GM12878 (cell line): ENCODE results near the gene FUT6. TPM values are rescaled to one million over a fixed set of nuclear protein-coding genes. Genes with fewer than 3 reads are reported as not detected.

Experiments
- ATAC-seq: fragments of 200-7000 bp; cut with Tn5 transposase; 3 replicates; pipeline ENCODE4 v1.9.1; 2020; ENCODE audit warnings: mild to moderate bottlenecking, moderate library complexity
- BruUV-seq: library from RNA; stranded (reverse); fragments of 400-500 nt; replicated peaks from 2 replicates; lab custom pipeline; 2021; lab: Mats Ljungman, UMichigan
- CTCF ChIA-PET: fragments of 300-600 bp; sonication (Branson Sonifier 250); formaldehyde crosslinking; extraction: SDS; loops from one replicate; lab custom pipeline; 2021; ENCODE audit warnings: inconsistent platforms; lab: Yijun Ruan, JAX
- POLR2A ChIA-PET: fragments of 350-600 bp; formaldehyde crosslinking; extraction: SDS; loops from one replicate; lab custom pipeline; 2021; ENCODE audit warnings: inconsistent platforms; lab: Charles Lee
- RAD21 ChIA-PET: fragments of 300-600 bp; sonication (Branson Sonifier 250); formaldehyde crosslinking; loops from one replicate; lab custom pipeline; 2023; ENCODE audit warnings: antibody characterized with exemption; ENCODE audit not compliant: unreplicated experiment; lab: Charles Lee
- SMC1A ChIA-PET: fragments of 300-600 bp; sonication (Branson Sonifier 250); formaldehyde crosslinking; loops from one replicate; lab custom pipeline; 2023; ENCODE audit not compliant: unreplicated experiment, uncharacterized antibody; lab: Charles Lee
- DNase-seq: peaks from one replicate; pipeline ENCODE4 v3.0.0-alpha.2; 2011; ENCODE audit warnings: low read depth, low spot score
- FAIRE-seq: peaks from 3 replicates; lab custom pipeline; 2011; peaks lifted over from hg19 to GRCh38; lab: Jason Lieb, UNC
- H2AFZ ChIP-seq: 2 replicates; pipeline ENCODE4 v1.6.0; 2011; ENCODE audit warnings: low read depth, low read length, control low read depth; ENCODE audit not compliant: control insufficient read depth
- H3K27ac ChIP-seq: 2 replicates; pipeline ENCODE4 v1.5.1; 2011; ENCODE audit warnings: control low read depth; ENCODE audit not compliant: control insufficient read depth, insufficient read depth
- H3K27me3 ChIP-seq, 2 experiments: replicated peaks in 1 of 2; 2 replicates each; pipeline versions ENCODE4 v1.6.0 to v1.6.1; 2011; ENCODE audit warnings: low read length in 1 of 2; ENCODE audit not compliant: control insufficient read depth in 2 of 2, insufficient read depth in 2 of 2
- H3K36me3 ChIP-seq, 2 experiments: 2 replicates each; pipeline ENCODE4 v1.5.1; 2011; ENCODE audit warnings: low read length in 1 of 2; ENCODE audit not compliant: control insufficient read depth in 2 of 2, insufficient read depth in 2 of 2
- H3K4me1 ChIP-seq: 2 replicates; pipeline ENCODE4 v1.6.1; 2011; ENCODE audit warnings: mild to moderate bottlenecking, low read length, moderate library complexity, mixed read lengths; ENCODE audit not compliant: control insufficient read depth, insufficient read depth
- H3K4me2 ChIP-seq: 2 replicates; pipeline ENCODE4 v1.6.0; 2011; ENCODE audit warnings: control low read depth; ENCODE audit not compliant: control insufficient read depth, insufficient read depth
- H3K4me3 ChIP-seq: fragments of 200-600 bp; sonication (generic); 2 replicates; pipeline ENCODE4 v1.5.1; 2016
- H3K79me2 ChIP-seq: 2 replicates; pipeline ENCODE4 v1.6.0; 2011; ENCODE audit warnings: low read length; ENCODE audit not compliant: control insufficient read depth, insufficient read depth
- H3K9ac ChIP-seq: 2 replicates; pipeline ENCODE4 v1.8.0; 2011; ENCODE audit warnings: low read length, control low read depth, mixed read lengths; ENCODE audit not compliant: control insufficient read depth, insufficient read depth
- H3K9me3 ChIP-seq: replicated peaks from 3 replicates; pipeline ENCODE4 v1.5.1; 2011; ENCODE audit warnings: mild to moderate bottlenecking, low read length; ENCODE audit not compliant: control insufficient read depth, insufficient read depth
- H4K20me1 ChIP-seq: 2 replicates; pipeline ENCODE4 v1.6.0; 2011; ENCODE audit not compliant: control insufficient read depth, insufficient read depth
- CEBPB ChIP-seq, 2 experiments: fragments of 150-350 bp in 1 of 2; IDR thresholded peaks; 2 replicates each; pipeline ENCODE4 v1.6.1; 2012 to 2014; ENCODE audit warnings: low read depth in 2 of 2, low read length in 2 of 2, borderline replicate concordance in 1 of 2, inconsistent platforms in 1 of 2
- HCFC1 ChIP-seq: fragments of 150-350 bp; IDR thresholded peaks from 2 replicates; pipeline ENCODE4 v1.6.1; 2014; ENCODE audit warnings: low read length
- LARP7 ChIP-seq: fragments of 450-650 bp; IDR thresholded peaks from 2 replicates; pipeline ENCODE4 v1.6.1; 2017; ENCODE audit warnings: mild to moderate bottlenecking
- NBN ChIP-seq: fragments of 450-650 bp; IDR thresholded peaks from 2 replicates; pipeline ENCODE4 v1.6.1; 2016
- PAX5 ChIP-seq: IDR thresholded peaks from 2 replicates; pipeline ENCODE4 v1.6.1; 2011; ENCODE audit warnings: low read depth, low read length, borderline replicate concordance
- TBL1XR1 ChIP-seq: IDR thresholded peaks from 2 replicates; pipeline ENCODE4 v1.6.1; 2012; ENCODE audit warnings: low read depth, low read length, improper control_type of control experiment
- ZBTB11 ChIP-seq: fragments of 450-650 bp; formaldehyde crosslinking; IDR thresholded peaks from 2 replicates; pipeline ENCODE4 v1.5.0; 2022; ENCODE audit warnings: mild to moderate bottlenecking, missing genetic modification characterization
- ZNF274 ChIP-seq: IDR thresholded peaks from one replicate; pipeline ENCODE4 v1.8.0; 2011; ENCODE audit not compliant: insufficient read length, insufficient read depth
- WGBS: methylation state at CpG from one replicate; pipeline ENCODE4 v1.1.6; 2016; ENCODE audit warnings: low lambda C conversion rate; ENCODE audit not compliant: insufficient replicate concordance, insufficient coverage; ENCODE audit errors: missing lambda C conversion rate; 5-methylcytosine and 5-hydroxymethylcytosine counted together
- in situ Hi-C: fragments of 300-500 bp; cut with MboI; formaldehyde crosslinking; loops from 9 replicates; pipeline ENCODE4 v1.14.3; 2018; ENCODE audit warnings: mixed read lengths
- intact Hi-C: fragments of 100-400 bp; cut with micrococcal nuclease; formaldehyde crosslinking; loops from one replicate; pipeline ENCODE4 v1.14.2; 2022; ENCODE audit not compliant: unreplicated experiment
- polyA plus RNA-seq, 11 experiments: library from polyadenylated mRNA; depleted of rRNA in 4 of 11; unstranded in 6 of 11; stranded (reverse) in 5 of 11; fragments of >200 nt; fragmentation: Nextera tagmentation in 4 of 11; fragmentation: Illumina TruSeq in 1 of 11; extraction: Ambion mirVana in 4 of 11; extraction: Trizol in 1 of 11; gene quantifications; 1 replicate in 1 of 11; 2 replicates in 10 of 11; pipeline versions ENCODE4 v1.2.1 to v1.2.3, GENCODE V29; 2011 to 2016; ENCODE audit warnings: inconsistent platforms in 2 of 11, missing spikeins in 2 of 11, low read depth in 1 of 11
- total RNA-seq, 4 experiments: library from RNA; depleted of rRNA in 3 of 4; stranded (reverse); fragments of >200 nt in 3 of 4; fragmentation: Illumina TruSeq in 1 of 4; extraction: Trizol in 1 of 4; gene quantifications; 2 replicates each; pipeline versions ENCODE4 v1.2.1 to v1.2.3, GENCODE V29; 2013 to 2021
- TF ChIP-seq, protein P1 (sequence below): fragments of 450-650 bp; IDR thresholded peaks from 2 replicates; pipeline ENCODE4 v1.6.1; 2017; ENCODE audit warnings: borderline replicate concordance

Gene FUT6
- total and polyA plus RNA-seq, 10 of the 15 experiments (the other 5 are each of a cell fraction or from before 2014, with no cell fraction given) = not detected

DNA sequence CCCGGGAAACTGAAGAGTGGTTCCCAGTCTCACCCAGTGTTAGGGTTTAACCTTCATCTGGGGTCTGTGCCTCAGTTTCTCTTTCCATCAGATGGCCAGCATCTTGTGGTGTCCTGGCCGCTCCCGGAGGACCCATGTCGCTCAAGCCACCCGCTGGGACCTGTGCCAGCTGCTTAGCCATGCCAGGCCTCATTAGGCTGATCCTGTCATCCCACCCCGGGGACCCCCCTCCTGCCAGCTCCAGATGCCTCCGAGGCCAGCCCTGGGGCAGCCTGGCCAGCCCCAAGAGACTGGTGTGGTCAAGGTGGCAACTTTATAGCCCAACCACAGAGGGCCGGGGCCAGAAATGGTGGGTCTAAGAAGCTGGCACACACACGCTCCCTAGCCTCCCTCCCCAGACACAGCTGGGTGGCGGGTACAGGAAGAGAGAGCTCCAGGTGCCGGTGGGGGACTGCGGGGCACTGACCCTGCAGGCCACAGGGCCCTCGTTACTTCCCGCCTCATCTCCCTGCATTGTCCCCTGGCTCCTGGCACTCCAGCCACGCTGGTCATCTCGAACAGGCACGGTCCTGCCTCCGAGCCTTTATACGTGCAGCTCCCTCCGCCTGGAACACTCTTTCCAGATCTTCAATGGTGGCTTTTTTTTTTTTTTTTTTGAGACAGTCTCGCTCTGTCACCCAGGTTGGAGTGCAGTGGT lies 31.2 kb downstream of the FUT6 start:
- Histone ChIP-seq H3K4me1 (peaks cover 6% of the 10 kb centered on the region), H3K4me2 (no peak overlapping the region), H3K36me3 (no peaks in the 10 kb centered on the region), H3K79me2 (no peaks in the 10 kb centered on the region), H3K27me3 (no peaks in the 10 kb centered on the region; a peak in 2 of 4 replicates), H2AFZ (no peak overlapping the region), H3K27ac (no peak overlapping the region), H3K9ac (no peak overlapping the region), H4K20me1 (no peaks in the 10 kb centered on the region), H3K9me3 (no peaks in the 10 kb centered on the region), H3K4me3 (no peak overlapping the region)
- in situ Hi-C loops (loop anchor here (5.0 kb wide), 1 partner anchor 214 kb away; no protein-coding TSS in a partner anchor), intact Hi-C loops (loop anchor here (10.0 kb wide), 1 partner anchor 217 kb away; no protein-coding TSS in a partner anchor)
- no peak for TF ChIP-seq PAX5
- no peak for TF ChIP-seq ZNF274
- no peak for TF ChIP-seq LARP7
- no peak for TF ChIP-seq TBL1XR1
- TF ChIP-seq, protein P1, sequence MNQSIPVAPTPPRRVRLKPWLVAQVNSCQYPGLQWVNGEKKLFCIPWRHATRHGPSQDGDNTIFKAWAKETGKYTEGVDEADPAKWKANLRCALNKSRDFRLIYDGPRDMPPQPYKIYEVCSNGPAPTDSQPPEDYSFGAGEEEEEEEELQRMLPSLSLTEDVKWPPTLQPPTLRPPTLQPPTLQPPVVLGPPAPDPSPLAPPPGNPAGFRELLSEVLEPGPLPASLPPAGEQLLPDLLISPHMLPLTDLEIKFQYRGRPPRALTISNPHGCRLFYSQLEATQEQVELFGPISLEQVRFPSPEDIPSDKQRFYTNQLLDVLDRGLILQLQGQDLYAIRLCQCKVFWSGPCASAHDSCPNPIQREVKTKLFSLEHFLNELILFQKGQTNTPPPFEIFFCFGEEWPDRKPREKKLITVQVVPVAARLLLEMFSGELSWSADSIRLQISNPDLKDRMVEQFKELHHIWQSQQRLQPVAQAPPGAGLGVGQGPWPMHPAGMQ = no peak
- TF ChIP-seq NBN = no peak
- no peak for TF ChIP-seq ZBTB11
- TF ChIP-seq CEBPB (IDR thresholded peaks at IDR 0.05; ENCODE audit: borderline replicate concordance in 1 of 2, low read depth in 2 of 2, low read length in 2 of 2) = no peak
- no peak for TF ChIP-seq HCFC1
- no peak for FAIRE-seq
- RAD21 ChIA-PET = no interaction called here
- SMC1A ChIA-PET = no interaction called here
- no peak for DNase-seq
- ATAC-seq = no peak
- 45% methylated on average over 20 of the region's 21 CpGs for WGBS
- POLR2A ChIA-PET = interaction anchor here (0.7 kb wide), 1 partner anchor 19 kb away, joined by 3 read pairs; no protein-coding TSS in a partner anchor
- CTCF ChIA-PET = interaction anchor here (0.6 kb wide), 1 partner anchor 218 kb away, joined by 3 read pairs; no protein-coding TSS in a partner anchor
- no TSS peak for BruUV-seq
